SK-N-SH (cell line): ENCODE measurements around the gene HSPA1L. TPM values are rescaled to one million over a fixed set of nuclear protein-coding genes. Genes with fewer than 3 reads are reported as not detected.

Source experiments
- CTCF ChIA-PET: fragments of 300-600, 350-600 bp; formaldehyde crosslinking; extraction: SDS; loops from one replicate; lab custom pipeline; 2021; lab: Yijun Ruan, JAX
- POLR2A ChIA-PET: fragments of 350-600 bp; sonication (Branson Sonifier 250); formaldehyde crosslinking; extraction: SDS; loops from one replicate; lab custom pipeline; 2020; ENCODE audit warnings: antibody characterized with exemption, inconsistent platforms; lab: Yijun Ruan, JAX
- DNase-seq: peaks from one replicate; pipeline ENCODE4 v3.0.0; 2012
- H2AFZ ChIP-seq: fragments of 200-600 bp; sonication (generic); 2 replicates; pipeline ENCODE4 v1.8.1; 2016; ENCODE audit warnings: antibody characterized with exemption, mild to moderate bottlenecking, low read depth
- H3F3A ChIP-seq: fragments of 200-600 bp; sonication (generic); replicated peaks from 2 replicates; pipeline ENCODE3; 2016; ENCODE audit warnings: antibody characterized with exemption, mild to moderate bottlenecking; ENCODE audit not compliant: insufficient read depth
- H3K27ac ChIP-seq, 2 experiments: fragments of 200-500 bp in 1 of 2; fragments of 200-600 bp in 1 of 2; sonication (Bioruptor generic) in 1 of 2; sonication (generic), shearing (Covaris generic) in 1 of 2; 2 replicates each; pipeline versions ENCODE4 v1.5.1 to v1.6.1; 2014 to 2016; ENCODE audit warnings: low read depth in 2 of 2, inconsistent platforms in 1 of 2, low read length in 1 of 2, mild to moderate bottlenecking in 1 of 2, mixed read lengths in 1 of 2
- H3K27me3 ChIP-seq: fragments of 200-600 bp; sonication (generic), shearing (Covaris generic); 2 replicates; pipeline ENCODE4 v1.6.1; 2016; ENCODE audit warnings: mixed run types; ENCODE audit not compliant: insufficient read depth
- H3K36me3 ChIP-seq, 2 experiments: fragments of 200-500 bp in 1 of 2; fragments of 200-600 bp in 1 of 2; sonication (Bioruptor generic) in 1 of 2; sonication (generic) in 1 of 2; replicated peaks in 1 of 2; 2 replicates each; pipeline versions ENCODE3 to v1.5.1; 2014 to 2016; ENCODE audit warnings: low read length in 1 of 2, mild to moderate bottlenecking in 1 of 2; ENCODE audit not compliant: insufficient read depth in 2 of 2, control insufficient read depth in 1 of 2
- H3K4me1 ChIP-seq, 2 experiments: fragments of 200-500 bp in 1 of 2; fragments of 200-600 bp in 1 of 2; sonication (Bioruptor generic) in 1 of 2; sonication (generic), shearing (Covaris generic) in 1 of 2; 2 replicates each; pipeline versions ENCODE4 v1.5.1 to v1.6.1; 2014 to 2016; ENCODE audit warnings: low read depth in 1 of 2, low read length in 1 of 2, mixed run types in 1 of 2; ENCODE audit not compliant: insufficient read depth in 2 of 2, control insufficient read depth in 1 of 2
- H3K4me2 ChIP-seq: fragments of 200-600 bp; sonication (generic), shearing (Covaris generic); 2 replicates; pipeline ENCODE4 v1.6.1; 2017; ENCODE audit warnings: mixed run types
- H3K4me3 ChIP-seq, 2 experiments: fragments of 200-500 bp in 1 of 2; fragments of 200-600 bp in 1 of 2; sonication (Bioruptor generic) in 1 of 2; sonication (generic), shearing (Covaris generic) in 1 of 2; 2 replicates each; pipeline versions ENCODE4 v1.5.1 to v1.8.1; 2014 to 2016; ENCODE audit warnings: low read depth in 2 of 2, inconsistent platforms in 1 of 2, low read length in 1 of 2, mild to moderate bottlenecking in 1 of 2, mixed read lengths in 1 of 2, moderate library complexity in 1 of 2
- H3K79me2 ChIP-seq: fragments of 200-600 bp; sonication (generic); 2 replicates; pipeline ENCODE4 v1.8.1; 2017; ENCODE audit warnings: mild to moderate bottlenecking; ENCODE audit not compliant: insufficient read depth
- H3K9ac ChIP-seq: fragments of 200-600 bp; sonication (generic); 2 replicates; pipeline ENCODE4 v1.6.1; 2017; ENCODE audit warnings: mixed run types
- H3K9me2 ChIP-seq: fragments of 200-600 bp; sonication (generic); 2 replicates; pipeline ENCODE4 v1.6.1; 2017; ENCODE audit warnings: mixed run types
- H3K9me3 ChIP-seq: fragments of 200-600 bp; sonication (generic); 2 replicates; pipeline ENCODE4 v1.6.1; 2017; ENCODE audit warnings: mixed run types, mild to moderate bottlenecking, moderate library complexity
- H4K20me1 ChIP-seq: fragments of 200-600 bp; sonication (generic); 2 replicates; pipeline ENCODE4 v1.6.1; 2017; ENCODE audit warnings: mild to moderate bottlenecking, mixed run types; ENCODE audit not compliant: insufficient read depth
- EP300 ChIP-seq, 2 experiments: IDR thresholded peaks; 2 replicates each; pipeline versions ENCODE4 v1.4.0 to v1.6.1; 2012; ENCODE audit warnings: borderline replicate concordance in 1 of 2, low read depth in 1 of 2, low read length in 1 of 2
- EZH2phosphoT487 ChIP-seq: fragments of 200-600 bp; sonication (generic); IDR thresholded peaks from 2 replicates; pipeline ENCODE4 v1.6.1; 2017; ENCODE audit warnings: low read depth, mixed run types, mild to moderate bottlenecking, antibody characterized with exemption, moderate library complexity, borderline replicate concordance
- FOXJ3 ChIP-seq: sonication (generic); formaldehyde crosslinking; IDR thresholded peaks from 2 replicates; pipeline ENCODE4 v1.5.1; 2020; ENCODE audit warnings: mild to moderate bottlenecking, missing genetic modification reagents
- FOXM1 ChIP-seq: IDR thresholded peaks from 2 replicates; pipeline ENCODE4 v1.4.0; 2012; ENCODE audit warnings: low read depth, mild to moderate bottlenecking
- GATA2 ChIP-seq: sonication (generic); formaldehyde crosslinking; IDR thresholded peaks from 2 replicates; pipeline ENCODE4 v1.5.0; 2020; ENCODE audit warnings: mild to moderate bottlenecking, missing genetic modification reagents
- MAX ChIP-seq: IDR thresholded peaks from 2 replicates; pipeline ENCODE4 v1.4.0; 2012; ENCODE audit warnings: low read depth
- MEF2A ChIP-seq: IDR thresholded peaks from 2 replicates; pipeline ENCODE4 v1.4.0; 2012; ENCODE audit warnings: low read depth, borderline replicate concordance
- MXI1 ChIP-seq: IDR thresholded peaks from 2 replicates; pipeline ENCODE4 v1.6.1; 2012; ENCODE audit warnings: mild to moderate bottlenecking, low read depth, low read length, improper control_type of control experiment
- NFIC ChIP-seq: IDR thresholded peaks from 2 replicates; pipeline ENCODE4 v1.4.0; 2012; ENCODE audit warnings: borderline replicate concordance
- REST ChIP-seq: IDR thresholded peaks from 2 replicates; pipeline ENCODE4 v1.6.1; 2012; ENCODE audit warnings: mild to moderate bottlenecking, low read depth, low read length, moderate library complexity
- RFX5 ChIP-seq: IDR thresholded peaks from 2 replicates; pipeline ENCODE4 v1.6.1; 2012; ENCODE audit warnings: mild to moderate bottlenecking, improper control_type of control experiment, low read length
- RXRA ChIP-seq: IDR thresholded peaks from 2 replicates; pipeline ENCODE4 v1.4.0; 2012; ENCODE audit warnings: low read depth, mild to moderate bottlenecking, borderline replicate concordance
- SIN3A ChIP-seq: IDR thresholded peaks from 2 replicates; pipeline ENCODE4 v1.6.1; 2012; ENCODE audit warnings: low read depth, mild to moderate bottlenecking, low read length, moderate library complexity, borderline replicate concordance
- SMC3 ChIP-seq: IDR thresholded peaks from 2 replicates; pipeline ENCODE4 v1.6.1; 2012; ENCODE audit warnings: low read depth, low read length, improper control_type of control experiment
- TAF1 ChIP-seq: IDR thresholded peaks from 2 replicates; pipeline ENCODE4 v1.6.1; 2012; ENCODE audit warnings: low read depth, mild to moderate bottlenecking, low read length, moderate library complexity, borderline replicate concordance
- TCF12 ChIP-seq: IDR thresholded peaks from 2 replicates; pipeline ENCODE4 v1.4.0; 2012
- TEAD4 ChIP-seq: IDR thresholded peaks from 2 replicates; pipeline ENCODE4 v1.4.0; 2012; ENCODE audit warnings: mild to moderate bottlenecking, borderline replicate concordance; ENCODE audit not compliant: insufficient read depth
- YY1 ChIP-seq: IDR thresholded peaks from 2 replicates; pipeline ENCODE4 v1.4.0; 2012; ENCODE audit warnings: low read depth, mild to moderate bottlenecking
- WGBS: methylation state at CpG from one replicate; pipeline ENCODE4 v1.1.6; 2017; ENCODE audit warnings: low lambda C conversion rate; 5-methylcytosine and 5-hydroxymethylcytosine counted together
- polyA plus RNA-seq, 3 experiments: library from polyadenylated mRNA; depleted of rRNA; stranded (reverse); fragments of >200 nt; gene quantifications; 2 replicates each; pipeline ENCODE4 v1.2.3, GENCODE V29; 2012
- TF ChIP-seq, protein P1 (sequence below): fragments of 200-600 bp; sonication (generic); IDR thresholded peaks from 2 replicates; pipeline ENCODE4 v1.6.1; 2017; ENCODE audit warnings: antibody characterized with exemption, mild to moderate bottlenecking, moderate library complexity

HSPA1L gene
- polyA plus RNA-seq, 1 of the 3 experiments (the other 2 are of a cell fraction) = 0.69 TPM

DNA sequence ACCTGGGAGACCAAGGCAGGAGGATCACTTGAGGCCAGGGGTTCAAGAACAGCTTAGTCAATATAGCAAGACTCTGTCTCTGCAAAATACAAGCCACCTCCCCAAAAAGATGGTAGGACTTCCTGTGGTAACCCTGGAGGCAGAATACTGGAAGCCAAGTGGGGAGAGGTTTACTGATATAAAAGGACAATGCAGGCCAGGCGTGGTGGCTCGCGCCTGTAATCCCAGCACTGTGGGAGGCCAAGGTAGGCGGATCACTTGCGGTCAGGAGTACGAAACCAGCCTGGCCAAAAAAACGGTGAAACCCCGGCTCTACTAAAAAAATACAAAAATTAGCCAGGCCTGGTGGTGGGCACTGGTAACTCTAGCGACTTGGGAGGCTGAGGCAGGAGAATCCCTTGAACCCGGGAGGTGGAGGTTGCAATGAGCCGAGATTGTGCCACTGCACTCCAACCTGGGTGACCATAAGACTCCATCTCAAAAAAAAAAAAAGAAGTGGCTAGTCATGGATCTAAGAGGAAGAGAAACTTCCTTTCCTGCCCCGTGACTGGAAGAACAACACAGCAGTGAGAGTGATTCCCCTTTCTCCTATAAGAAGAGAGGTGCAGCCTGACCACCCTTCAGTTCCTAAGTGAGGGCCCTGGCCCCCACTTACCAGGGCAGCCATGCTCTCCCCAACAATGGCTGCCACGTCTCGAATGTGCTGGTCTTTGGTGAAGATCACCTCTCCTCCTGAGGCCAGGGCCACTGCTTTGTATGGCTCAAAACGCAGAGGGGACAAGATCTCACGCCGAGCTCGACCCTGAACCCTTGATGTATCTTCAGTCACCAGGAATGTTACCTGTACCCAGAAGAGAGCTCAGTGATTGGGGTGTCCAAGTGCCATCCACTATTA is 46.5 kb downstream of the HSPA1L start:
- no peak for DNase-seq
- POLR2A ChIA-PET = interaction anchor here (0.7 kb wide), 1 partner anchor 14 kb away, joined by 3 read pairs; no protein-coding TSS in a partner anchor

GRCh38 chr6:31767096-31767645 is 47.9 kb downstream of the HSPA1L start:
- Histone ChIP-seq H3K9me3 (no peaks in the 10 kb centered on the region), H3K4me3 (no peak overlapping the region), H3K9me2 (no peaks in the 10 kb centered on the region), H4K20me1 (no peaks in the 10 kb centered on the region), H3K36me3 (no peaks in the 10 kb centered on the region), H3K79me2 (no peaks in the 10 kb centered on the region), H2AFZ (no peak overlapping the region), H3K4me1 (peaks cover 0 to 8% of the 10 kb centered on the region in 2 experiments; a peak in 1 of 4 replicates), H3K9ac (no peak overlapping the region), H3F3A (peaks cover 2% of the 10 kb centered on the region), H3K4me2 (no peak overlapping the region), H3K27ac (no peak overlapping the region), H3K27me3 (no peaks in the 10 kb centered on the region)
- POLR2A ChIA-PET = interaction anchor here (1.2 kb wide), 1 partner anchor 38 kb away, joined by 5 read pairs; the partner anchor contains the start of gene DDAH2
- 94% methylated on average over 6 of the region's 6 CpGs for WGBS
- no peak for DNase-seq
- CTCF ChIA-PET = interaction anchor here (1.0 to 2.3 kb wide), 3 partner anchors 10 to 329 kb away, joined by 3 to 12 read pairs (median 3); partner anchors contain the start of gene VWA7
- TF ChIP-seq SIN3A (no peak), EP300 (IDR thresholded peaks at IDR 0.05; ENCODE audit: borderline replicate concordance in 1 of 2, low read depth in 1 of 2, low read length in 1 of 2) (no peak), REST (no peak), MEF2A (no peak), YY1 (no peak), EZH2phosphoT487 (no peak), FOXJ3 (no peak), MAX (no peak), MXI1 (no peak), GATA2 (CRISPR knock-in tag) (no peak), TEAD4 (no peak), FOXM1 (no peak), SMC3 (no peak), NFIC (no peak)

More for the DNA sequence above, 46.5 kb downstream of the HSPA1L start:
- Histone ChIP-seq H3K9me2 (no peaks in the 10 kb centered on the region), H3K4me3 (no peak overlapping the region), H3K4me2 (no peak overlapping the region), H3K4me1 (peaks cover 0 to 8% of the 10 kb centered on the region in 2 experiments; a peak in 1 of 4 replicates), H3K9ac (no peak overlapping the region), H2AFZ (no peak overlapping the region), H3F3A (peaks cover 2% of the 10 kb centered on the region), H3K27ac (no peak overlapping the region), H3K79me2 (no peaks in the 10 kb centered on the region), H3K9me3 (no peaks in the 10 kb centered on the region), H3K36me3 (no peaks in the 10 kb centered on the region), H4K20me1 (no peaks in the 10 kb centered on the region), H3K27me3 (no peaks in the 10 kb centered on the region)
- no peak for TF ChIP-seq MXI1
- TF ChIP-seq FOXJ3 = no peak
- no peak for TF ChIP-seq TAF1
- no peak for TF ChIP-seq EZH2phosphoT487
- no peak for TF ChIP-seq FOXM1
- no peak for TF ChIP-seq RXRA
- TF ChIP-seq RFX5 = no peak
- no peak for TF ChIP-seq TCF12
- TF ChIP-seq, protein P1, sequence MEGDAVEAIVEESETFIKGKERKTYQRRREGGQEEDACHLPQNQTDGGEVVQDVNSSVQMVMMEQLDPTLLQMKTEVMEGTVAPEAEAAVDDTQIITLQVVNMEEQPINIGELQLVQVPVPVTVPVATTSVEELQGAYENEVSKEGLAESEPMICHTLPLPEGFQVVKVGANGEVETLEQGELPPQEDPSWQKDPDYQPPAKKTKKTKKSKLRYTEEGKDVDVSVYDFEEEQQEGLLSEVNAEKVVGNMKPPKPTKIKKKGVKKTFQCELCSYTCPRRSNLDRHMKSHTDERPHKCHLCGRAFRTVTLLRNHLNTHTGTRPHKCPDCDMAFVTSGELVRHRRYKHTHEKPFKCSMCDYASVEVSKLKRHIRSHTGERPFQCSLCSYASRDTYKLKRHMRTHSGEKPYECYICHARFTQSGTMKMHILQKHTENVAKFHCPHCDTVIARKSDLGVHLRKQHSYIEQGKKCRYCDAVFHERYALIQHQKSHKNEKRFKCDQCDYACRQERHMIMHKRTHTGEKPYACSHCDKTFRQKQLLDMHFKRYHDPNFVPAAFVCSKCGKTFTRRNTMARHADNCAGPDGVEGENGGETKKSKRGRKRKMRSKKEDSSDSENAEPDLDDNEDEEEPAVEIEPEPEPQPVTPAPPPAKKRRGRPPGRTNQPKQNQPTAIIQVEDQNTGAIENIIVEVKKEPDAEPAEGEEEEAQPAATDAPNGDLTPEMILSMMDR = no peak
- TF ChIP-seq EP300 (IDR thresholded peaks at IDR 0.05; ENCODE audit: borderline replicate concordance in 1 of 2, low read depth in 1 of 2, low read length in 1 of 2) = no peak
- 96% methylated on average over 12 of the region's 18 CpGs for WGBS
- CTCF ChIA-PET = interaction anchor here (0.7 to 3.3 kb wide), 8 partner anchors 16 to 1376 kb away, joined by 3 to 16 read pairs (median 6); partner anchors contain the start of genes DDAH2, LY6G5C and MSH5
